Peyer's patch (tissue), 4 donors: Measurements from ENCODE around the gene AUTS2. TPM values are rescaled to one million over a fixed set of nuclear protein-coding genes. Genes with fewer than 3 reads are reported as not detected.

Source experiments
- DNase-seq, 3 donors: peaks; one replicate each; pipeline ENCODE4 v3.0.0-alpha.2; 2017 to 2019
- H3K27ac ChIP-seq, 4 donors: fragments of 200-600 bp; sonication (generic); one replicate each; pipeline ENCODE4 v1.5.1; 2016 to 2019
- H3K27me3 ChIP-seq, 2 donors: fragments of 200-600 bp; sonication (generic); one replicate each; pipeline ENCODE4 v1.5.1; 2019
- H3K36me3 ChIP-seq, 3 donors: fragments of 200-600 bp; sonication (generic); one replicate each; pipeline ENCODE4 v1.5.1; 2016 to 2019
- H3K4me1 ChIP-seq, 4 donors: fragments of 200-600 bp; sonication (generic); one replicate each; pipeline ENCODE4 v1.5.1; 2016 to 2019
- H3K4me3 ChIP-seq, 4 donors: fragments of 200-600 bp; sonication (generic); 1 replicate in 3 of 4; 2 replicates in 1 of 4; pipeline ENCODE4 v1.5.1; 2016 to 2019; ENCODE audit warnings: mild to moderate bottlenecking in 1 of 4
- H3K9me3 ChIP-seq, 4 donors: fragments of 200-600 bp; sonication (generic); one replicate each; pipeline ENCODE4 v1.5.1; 2016 to 2019; ENCODE audit warnings: mild to moderate bottlenecking in 1 of 4
- POLR2A ChIP-seq, 2 donors: fragments of 450-650 bp; IDR thresholded peaks; one replicate each; pipeline ENCODE4 v1.5.1; 2017; ENCODE audit warnings: antibody characterized with exemption in 2 of 2, mild to moderate bottlenecking in 2 of 2, moderate library complexity in 2 of 2
- total RNA-seq, 4 donors: library from RNA; depleted of rRNA; stranded (reverse); fragments of >200 nt; gene quantifications; one replicate each; pipeline ENCODE4 v1.1.0, GENCODE V29; 2016
- TF ChIP-seq, protein P1 (sequence below), 6 experiments: fragments of 450-650 bp in 4 of 6; fragments of 200-600 bp in 2 of 6; sonication (generic) in 1 of 6; IDR thresholded peaks; one replicate each; pipeline ENCODE4 v1.5.1; 2017 to 2019; ENCODE audit warnings: antibody characterized with exemption in 6 of 6, mild to moderate bottlenecking in 3 of 6, moderate library complexity in 1 of 6

Gene AUTS2
- total RNA-seq, 4 donors from 2014 or later = 55.9 to 90.0 (median 72.6) TPM

DNA sequence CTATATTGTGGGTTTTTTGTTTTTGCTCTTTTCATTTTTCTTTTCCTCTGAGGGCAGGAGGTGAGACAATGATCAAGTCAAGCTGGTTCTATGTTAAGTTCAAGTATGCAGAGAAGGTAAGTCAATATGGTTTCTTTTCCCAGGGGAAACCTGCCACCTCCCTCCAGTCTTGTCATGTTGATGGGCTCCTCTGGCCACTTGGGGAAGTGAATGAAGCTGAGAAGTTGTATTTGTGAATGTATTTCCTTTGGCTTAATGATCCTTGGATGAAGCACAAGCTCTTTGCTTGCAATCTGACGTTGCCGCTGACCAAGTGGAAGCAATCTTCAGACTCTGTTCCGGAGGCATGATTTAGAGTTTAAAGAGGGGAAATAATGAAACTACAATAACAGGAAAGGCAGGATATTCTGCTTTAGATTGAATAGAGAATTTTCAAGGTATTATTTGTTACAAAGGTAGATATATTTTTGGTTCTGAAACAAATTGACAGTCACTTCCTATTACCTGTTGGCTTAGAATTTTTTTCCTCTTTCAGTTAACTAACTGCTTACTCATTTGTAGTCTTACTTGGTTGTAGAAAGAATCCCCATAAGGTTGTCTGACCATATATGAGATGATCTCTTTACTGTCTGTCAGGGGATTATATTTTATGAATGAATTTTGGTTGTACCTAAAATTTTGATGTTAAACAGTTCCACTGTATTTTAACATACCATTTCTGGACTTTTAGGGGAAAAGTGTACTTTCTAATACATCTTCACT lies 369.6 kb downstream of the AUTS2 start:
- TF ChIP-seq POLR2A (IDR thresholded peaks at IDR 0.05) = no peak
- TF ChIP-seq, protein P1, sequence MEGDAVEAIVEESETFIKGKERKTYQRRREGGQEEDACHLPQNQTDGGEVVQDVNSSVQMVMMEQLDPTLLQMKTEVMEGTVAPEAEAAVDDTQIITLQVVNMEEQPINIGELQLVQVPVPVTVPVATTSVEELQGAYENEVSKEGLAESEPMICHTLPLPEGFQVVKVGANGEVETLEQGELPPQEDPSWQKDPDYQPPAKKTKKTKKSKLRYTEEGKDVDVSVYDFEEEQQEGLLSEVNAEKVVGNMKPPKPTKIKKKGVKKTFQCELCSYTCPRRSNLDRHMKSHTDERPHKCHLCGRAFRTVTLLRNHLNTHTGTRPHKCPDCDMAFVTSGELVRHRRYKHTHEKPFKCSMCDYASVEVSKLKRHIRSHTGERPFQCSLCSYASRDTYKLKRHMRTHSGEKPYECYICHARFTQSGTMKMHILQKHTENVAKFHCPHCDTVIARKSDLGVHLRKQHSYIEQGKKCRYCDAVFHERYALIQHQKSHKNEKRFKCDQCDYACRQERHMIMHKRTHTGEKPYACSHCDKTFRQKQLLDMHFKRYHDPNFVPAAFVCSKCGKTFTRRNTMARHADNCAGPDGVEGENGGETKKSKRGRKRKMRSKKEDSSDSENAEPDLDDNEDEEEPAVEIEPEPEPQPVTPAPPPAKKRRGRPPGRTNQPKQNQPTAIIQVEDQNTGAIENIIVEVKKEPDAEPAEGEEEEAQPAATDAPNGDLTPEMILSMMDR (IDR thresholded peaks at IDR 0.05) = no peak
- no peak overlapping the region for H3K4me3 ChIP-seq
- no peaks in the 10 kb centered on the region for H3K27me3 ChIP-seq
- H3K36me3 ChIP-seq = no peaks in the 10 kb centered on the region
- DNase-seq = no peak
- H3K27ac ChIP-seq = no peak overlapping the region
- peaks cover 0 to 4% (median 0%) of the 10 kb centered on the region in 4 donors for H3K4me1 ChIP-seq
- H3K9me3 ChIP-seq = no peaks in the 10 kb centered on the region

DNA sequence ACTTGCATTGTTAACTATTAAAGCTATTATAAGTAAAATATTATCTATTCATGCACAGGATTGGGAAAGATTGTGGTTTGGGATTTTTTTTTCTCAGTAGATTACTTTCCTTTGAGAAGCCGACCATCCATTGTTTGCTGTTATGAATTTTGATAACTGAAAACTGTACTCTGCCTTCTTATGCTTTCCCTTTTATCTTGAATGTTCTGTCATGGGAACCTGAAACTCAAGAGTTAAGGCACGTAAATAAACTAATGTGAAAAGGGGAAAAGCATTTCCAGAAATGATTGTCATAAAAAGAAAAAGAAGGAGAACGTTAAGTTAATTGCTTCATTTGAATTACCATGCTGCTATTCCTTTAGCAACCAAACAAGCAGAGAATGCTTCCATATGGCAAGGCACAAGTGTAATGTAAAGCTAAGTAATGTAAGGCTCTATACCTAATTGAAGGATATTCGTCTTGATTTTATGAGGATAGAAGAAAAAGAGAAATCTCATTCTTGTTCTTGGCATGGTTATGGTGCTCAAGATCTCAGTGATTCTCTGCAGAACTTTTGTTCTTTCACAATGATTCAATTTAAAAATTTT lies 370.8 kb downstream of the AUTS2 start:
- H3K9me3 ChIP-seq = no peaks in the 10 kb centered on the region
- TF ChIP-seq, protein P1 (IDR thresholded peaks at IDR 0.05) = no peak
- no peak for TF ChIP-seq POLR2A (IDR thresholded peaks at IDR 0.05)
- H3K27me3 ChIP-seq = no peaks in the 10 kb centered on the region
- DNase-seq = no peak
- no peaks in the 10 kb centered on the region for H3K4me1 ChIP-seq
- no peaks in the 10 kb centered on the region for H3K36me3 ChIP-seq
- H3K27ac ChIP-seq = no peak overlapping the region
- no peak overlapping the region for H3K4me3 ChIP-seq

DNA sequence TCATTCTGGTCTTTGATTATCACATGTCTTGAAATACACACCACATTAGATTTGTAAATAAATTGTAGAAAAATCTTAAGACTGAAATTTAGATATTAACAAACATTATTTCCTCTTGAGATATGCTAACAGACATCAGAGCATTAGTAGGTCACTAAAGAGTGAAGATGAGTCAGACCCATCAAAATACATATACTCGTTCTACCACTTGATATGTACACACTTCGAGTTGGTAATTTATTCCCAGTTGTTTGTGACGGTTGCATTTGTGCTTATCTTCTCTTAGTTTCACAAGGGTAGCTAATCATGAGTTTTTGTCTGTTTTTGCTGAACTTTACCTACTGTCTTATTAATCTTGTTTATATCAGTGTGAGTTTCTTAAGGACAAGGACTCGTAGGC lies 383.4 kb downstream of the AUTS2 start:
- no peaks in the 10 kb centered on the region for H3K36me3 ChIP-seq
- H3K4me3 ChIP-seq = no peak overlapping the region
- TF ChIP-seq POLR2A (IDR thresholded peaks at IDR 0.05) = no peak
- TF ChIP-seq, protein P1 (IDR thresholded peaks at IDR 0.05) = no peak

DNA sequence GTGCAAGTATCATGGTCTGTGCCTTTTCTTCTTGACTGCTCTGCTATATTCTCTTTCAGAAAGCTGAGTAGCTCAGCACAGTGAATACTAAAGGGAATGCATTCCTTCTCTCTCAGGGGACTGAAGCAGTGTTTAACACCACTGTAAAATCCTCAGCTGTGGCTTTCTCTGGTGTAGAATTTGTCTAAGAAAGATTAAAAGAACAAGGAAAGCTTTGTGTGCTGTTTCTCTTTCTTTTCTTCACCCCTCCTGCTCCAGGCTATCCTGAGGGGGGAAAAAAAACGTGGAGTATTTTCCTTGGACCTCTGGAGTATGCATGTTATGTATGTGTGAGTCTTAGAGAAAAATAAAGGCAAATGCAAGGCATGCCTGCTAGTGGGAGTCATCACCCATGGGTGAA lies 383.9 kb downstream of the AUTS2 start:
- no peaks in the 10 kb centered on the region for H3K4me1 ChIP-seq

More for the DNA sequence above, 383.4 kb downstream of the AUTS2 start:
- Histone ChIP-seq H3K27ac (no peak overlapping the region), H3K27me3 (no peaks in the 10 kb centered on the region), H3K9me3 (no peaks in the 10 kb centered on the region), H3K4me1 (no peaks in the 10 kb centered on the region)
- DNase-seq = no peak

DNA sequence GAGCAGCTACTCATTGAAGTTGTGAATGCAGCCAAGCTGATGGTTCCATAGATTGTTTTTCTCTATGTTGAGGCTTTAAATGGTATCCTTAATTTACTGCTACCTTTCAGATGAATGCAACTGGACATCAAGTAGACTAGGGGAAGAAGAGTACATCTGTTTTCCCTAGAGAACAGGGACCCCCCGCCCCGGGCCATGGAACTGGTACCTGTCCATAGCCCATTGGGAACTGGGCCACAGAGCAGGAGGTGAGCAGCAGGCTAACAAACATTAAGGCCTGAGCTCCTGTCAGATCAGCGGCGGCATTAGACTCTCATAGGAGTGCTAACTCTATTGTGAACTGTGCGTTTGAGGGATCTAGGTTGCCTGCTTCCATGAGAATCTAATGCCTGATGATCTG lies 391.3 kb downstream of the AUTS2 start:
- no peaks in the 10 kb centered on the region for H3K9me3 ChIP-seq
- DNase-seq = no peak
- H3K27me3 ChIP-seq = no peaks in the 10 kb centered on the region
- H3K4me3 ChIP-seq = no peak overlapping the region
- H3K4me1 ChIP-seq = no peaks in the 10 kb centered on the region
- TF ChIP-seq, protein P1 (IDR thresholded peaks at IDR 0.05) = no peak
- TF ChIP-seq POLR2A (IDR thresholded peaks at IDR 0.05) = no peak
- H3K36me3 ChIP-seq = no peaks in the 10 kb centered on the region
- H3K27ac ChIP-seq = no peak overlapping the region

More for the DNA sequence above, 383.9 kb downstream of the AUTS2 start:
- no peak for DNase-seq
- Histone ChIP-seq H3K27me3 (no peaks in the 10 kb centered on the region), H3K27ac (no peak overlapping the region), H3K4me3 (no peak overlapping the region), H3K9me3 (no peaks in the 10 kb centered on the region), H3K36me3 (no peaks in the 10 kb centered on the region)
- TF ChIP-seq POLR2A (IDR thresholded peaks at IDR 0.05) = no peak
- TF ChIP-seq, protein P1 (IDR thresholded peaks at IDR 0.05) = no peak
